Measurements from ENCODE around the gene SLC1A7. TPM values are rescaled to one million over a fixed set of nuclear protein-coding genes. Genes with fewer than 3 reads are reported as not detected.

The SLC1A7 gene
- polyA plus RNA-seq, 1 donor (not counting 4 experiments of a cell fraction or from before 2014, with no cell fraction given): not detected

DNA sequence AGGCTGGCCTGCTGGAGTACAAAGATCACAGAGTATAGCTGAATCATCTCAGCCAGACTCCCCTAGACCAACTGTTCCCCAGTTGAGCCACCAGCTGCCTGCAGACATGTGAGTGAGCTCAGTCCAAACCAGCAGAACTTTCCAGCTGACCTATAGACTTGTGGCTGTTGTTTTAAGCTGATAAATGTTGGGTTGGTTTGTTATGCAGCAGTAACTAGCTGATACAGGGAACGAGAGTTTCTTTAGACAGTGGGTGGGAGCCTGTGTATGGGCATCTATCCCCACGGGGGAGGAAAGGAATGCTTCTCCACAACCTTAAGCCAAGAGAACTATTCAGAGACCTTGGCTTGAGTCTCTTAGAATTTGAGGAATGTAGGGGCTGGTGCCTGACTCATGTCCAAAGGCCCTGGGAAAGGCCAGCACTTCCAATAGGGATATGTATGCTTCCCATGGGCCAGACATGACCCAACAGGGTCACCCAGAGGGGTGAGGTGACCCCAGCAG is 30.1 kb downstream of the SLC1A7 start:
- Histone ChIP-seq H3K27me3 (ENCODE audit: control insufficient read depth, extremely low read depth, insufficient read depth, low read length) (peaks cover 18% of the 10 kb centered on the region), H3K4me1 (ENCODE audit: control insufficient read depth, extremely low read depth, insufficient read depth, low read length) (peaks cover 7% of the 10 kb centered on the region), H3K9me1 (ENCODE audit: control insufficient read depth, extremely low read depth, insufficient read depth, low read length) (no peaks in the 10 kb centered on the region), H3K9me3 (ENCODE audit: control insufficient read depth, low read depth, low read length) (peaks cover 2% of the 10 kb centered on the region), H3K27ac (ENCODE audit: control insufficient read depth, insufficient read depth, low read length) (no peak overlapping the region), H3K4me3 (ENCODE audit: control insufficient read depth in 2 of 3, extremely low read depth in 1 of 3, insufficient read depth in 2 of 3, low read depth in 1 of 3, low read length in 3 of 3) (no peak overlapping the region), H3K4me2 (ENCODE audit: control insufficient read depth, extremely low read depth, insufficient read depth, low read depth, low read length) (no peak overlapping the region), H3K79me2 (ENCODE audit: control insufficient read depth, insufficient read depth, low read length) (no peaks in the 10 kb centered on the region), H2AFZ (ENCODE audit: control insufficient read depth, low read length) (no peak overlapping the region), H3K36me3 (ENCODE audit: control insufficient read depth in 2 of 2, extremely low read depth in 1 of 2, insufficient read depth in 2 of 2, low read length in 2 of 2) (no peaks in the 10 kb centered on the region), H3K9ac (ENCODE audit: control insufficient read depth, extremely low read depth, insufficient read depth, low read length) (no peak overlapping the region), H4K20me1 (ENCODE audit: control insufficient read depth, extremely low read depth, insufficient read depth, low read length) (no peaks in the 10 kb centered on the region)
- no peak for TF ChIP-seq EZH2 (IDR thresholded peaks at IDR 0.05; ENCODE audit: low read length)
- TF ChIP-seq, protein P1, sequence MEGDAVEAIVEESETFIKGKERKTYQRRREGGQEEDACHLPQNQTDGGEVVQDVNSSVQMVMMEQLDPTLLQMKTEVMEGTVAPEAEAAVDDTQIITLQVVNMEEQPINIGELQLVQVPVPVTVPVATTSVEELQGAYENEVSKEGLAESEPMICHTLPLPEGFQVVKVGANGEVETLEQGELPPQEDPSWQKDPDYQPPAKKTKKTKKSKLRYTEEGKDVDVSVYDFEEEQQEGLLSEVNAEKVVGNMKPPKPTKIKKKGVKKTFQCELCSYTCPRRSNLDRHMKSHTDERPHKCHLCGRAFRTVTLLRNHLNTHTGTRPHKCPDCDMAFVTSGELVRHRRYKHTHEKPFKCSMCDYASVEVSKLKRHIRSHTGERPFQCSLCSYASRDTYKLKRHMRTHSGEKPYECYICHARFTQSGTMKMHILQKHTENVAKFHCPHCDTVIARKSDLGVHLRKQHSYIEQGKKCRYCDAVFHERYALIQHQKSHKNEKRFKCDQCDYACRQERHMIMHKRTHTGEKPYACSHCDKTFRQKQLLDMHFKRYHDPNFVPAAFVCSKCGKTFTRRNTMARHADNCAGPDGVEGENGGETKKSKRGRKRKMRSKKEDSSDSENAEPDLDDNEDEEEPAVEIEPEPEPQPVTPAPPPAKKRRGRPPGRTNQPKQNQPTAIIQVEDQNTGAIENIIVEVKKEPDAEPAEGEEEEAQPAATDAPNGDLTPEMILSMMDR (optimal IDR thresholded peaks at IDR 0.05 in 1 of 3, IDR thresholded peaks at IDR 0.05 in 1 of 3, conservative IDR thresholded peaks at IDR 0.05 in 1 of 3; ENCODE audit: extremely low read depth in 1 of 3, insufficient read depth in 2 of 3, low read length in 3 of 3): no peak
- FAIRE-seq (no peak), DNase-seq (ENCODE audit: low read depth, low spot score) (no peak)
- dilution Hi-C loops (cut with MboI; ENCODE audit: extremely low pct_ligation_motif_present, low sequenced_read_pairs): no loop called here

DNA sequence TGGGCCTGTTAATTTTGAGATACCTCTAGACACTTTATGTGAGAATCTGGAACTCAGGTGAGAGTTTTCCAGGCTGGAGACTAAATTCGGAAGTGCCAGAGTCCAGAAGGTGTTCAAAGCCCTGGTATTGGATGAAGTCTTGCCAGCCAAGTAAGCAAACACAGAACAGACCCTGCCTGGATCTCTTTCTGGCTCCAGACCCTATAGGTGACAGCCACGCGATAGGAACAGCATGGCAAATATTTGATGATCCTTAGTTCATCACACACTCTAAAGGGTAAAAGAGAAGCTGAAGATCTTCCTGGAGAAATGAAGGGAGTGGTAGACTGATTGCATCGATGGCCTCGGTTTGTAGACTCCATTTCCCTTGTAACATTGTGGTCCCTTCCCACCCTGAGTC is 30.7 kb downstream of the SLC1A7 start:
- DNase-seq (ENCODE audit: low read depth, low spot score): no peak
- Histone ChIP-seq H3K27ac (ENCODE audit: control insufficient read depth, insufficient read depth, low read length) (no peak overlapping the region), H3K4me1 (ENCODE audit: control insufficient read depth, extremely low read depth, insufficient read depth, low read length) (peaks cover 7% of the 10 kb centered on the region)

More for the DNA sequence above, 30.7 kb downstream of the SLC1A7 start:
- H3K79me2 ChIP-seq (ENCODE audit: control insufficient read depth, insufficient read depth, low read length): no peaks in the 10 kb centered on the region
- H3K9me3 ChIP-seq (ENCODE audit: control insufficient read depth, low read depth, low read length): peaks cover 2% of the 10 kb centered on the region
- H3K27me3 ChIP-seq (ENCODE audit: control insufficient read depth, extremely low read depth, insufficient read depth, low read length): peaks cover 14% of the 10 kb centered on the region
- no peaks in the 10 kb centered on the region for H3K9me1 ChIP-seq (ENCODE audit: control insufficient read depth, extremely low read depth, insufficient read depth, low read length)
- H2AFZ ChIP-seq (ENCODE audit: control insufficient read depth, low read length): no peak overlapping the region
- no peaks in the 10 kb centered on the region for H4K20me1 ChIP-seq (ENCODE audit: control insufficient read depth, extremely low read depth, insufficient read depth, low read length)
- H3K9ac ChIP-seq (ENCODE audit: control insufficient read depth, extremely low read depth, insufficient read depth, low read length): no peak overlapping the region
- H3K4me3 ChIP-seq (ENCODE audit: control insufficient read depth in 2 of 3, extremely low read depth in 1 of 3, insufficient read depth in 2 of 3, low read depth in 1 of 3, low read length in 3 of 3): no peak overlapping the region
- no peak for FAIRE-seq
- TF ChIP-seq, protein P1 (optimal IDR thresholded peaks at IDR 0.05 in 1 of 3, IDR thresholded peaks at IDR 0.05 in 1 of 3, conservative IDR thresholded peaks at IDR 0.05 in 1 of 3; ENCODE audit: extremely low read depth in 1 of 3, insufficient read depth in 2 of 3, low read length in 3 of 3): no peak
- TF ChIP-seq EZH2 (IDR thresholded peaks at IDR 0.05; ENCODE audit: low read length): no peak
- H3K36me3 ChIP-seq (ENCODE audit: control insufficient read depth in 2 of 2, extremely low read depth in 1 of 2, insufficient read depth in 2 of 2, low read length in 2 of 2): no peaks in the 10 kb centered on the region
- H3K4me2 ChIP-seq (ENCODE audit: control insufficient read depth, extremely low read depth, insufficient read depth, low read depth, low read length): no peak overlapping the region
- dilution Hi-C loops (cut with MboI; ENCODE audit: extremely low pct_ligation_motif_present, low sequenced_read_pairs): no loop called here

All from keratinocyte (primary cell).